SIG-M5 treated with dmso at 0.1 percent for 504 hours (cell line): ENCODE measurements around the gene SF3B5.
A peak's percentile ranks its signal among the peaks of the same experiment; 100 is the strongest.
"Not testable (repeated sequence)": the region's sequence is repeated elsewhere in the genome, so short reads cannot be mapped to it uniquely, and the experiment has no call there.

Source experiments
- DNase-seq: peaks from one replicate; lab custom pipeline; 2025; ENCODE audit not compliant: unreplicated experiment; lab: John Stamatoyannopoulos, UW

SF3B5 gene

DNA sequence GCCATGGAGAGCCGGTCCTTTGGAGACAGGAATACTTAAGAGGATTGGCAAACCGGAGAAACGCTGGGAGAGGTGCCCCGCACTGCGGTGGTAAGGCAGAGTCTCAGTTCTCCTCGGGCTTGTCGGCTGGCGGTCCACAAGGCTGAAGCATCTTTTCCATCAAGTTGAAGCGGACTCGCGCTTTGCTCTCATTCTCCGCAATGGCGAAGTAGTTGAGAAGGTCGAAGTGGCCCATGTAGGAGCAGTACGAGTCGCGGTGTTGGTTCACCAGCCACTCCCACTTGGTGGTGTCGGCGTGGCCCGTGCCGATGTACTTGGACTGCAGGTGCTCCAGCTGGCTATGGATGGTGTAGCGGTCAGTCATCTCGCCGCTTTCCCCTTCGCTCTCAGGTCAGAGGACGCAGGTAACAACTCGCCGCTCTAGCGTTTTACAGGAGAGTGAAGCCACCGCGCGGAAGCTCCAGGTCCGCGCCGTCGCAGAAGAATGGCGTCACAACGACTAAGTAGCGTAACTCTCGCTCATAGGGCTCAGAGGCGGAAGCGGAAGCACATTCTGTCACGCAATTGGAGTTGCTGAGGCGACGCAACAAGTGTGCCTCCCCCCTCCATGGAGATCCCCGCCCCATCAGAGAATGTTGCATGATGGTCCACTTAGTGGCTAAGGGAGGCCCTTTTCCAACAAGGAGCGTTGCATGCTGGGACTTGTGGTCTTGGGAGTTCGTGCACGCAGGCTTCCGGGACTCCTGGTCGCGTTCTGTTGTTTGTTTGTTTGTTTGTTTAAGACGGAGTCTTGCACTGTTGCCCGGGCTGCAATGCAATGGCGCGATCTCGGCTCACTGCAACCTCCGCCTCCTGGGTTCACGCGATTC, at the start of gene SF3B5:
TSS of gene SF3B5 (minus strand) at position 440 of the 869 bp plus-strand sequence. CDS start at position 364, 76 bp downstream.
- DNase-seq: peak; percentile 99

DNA sequence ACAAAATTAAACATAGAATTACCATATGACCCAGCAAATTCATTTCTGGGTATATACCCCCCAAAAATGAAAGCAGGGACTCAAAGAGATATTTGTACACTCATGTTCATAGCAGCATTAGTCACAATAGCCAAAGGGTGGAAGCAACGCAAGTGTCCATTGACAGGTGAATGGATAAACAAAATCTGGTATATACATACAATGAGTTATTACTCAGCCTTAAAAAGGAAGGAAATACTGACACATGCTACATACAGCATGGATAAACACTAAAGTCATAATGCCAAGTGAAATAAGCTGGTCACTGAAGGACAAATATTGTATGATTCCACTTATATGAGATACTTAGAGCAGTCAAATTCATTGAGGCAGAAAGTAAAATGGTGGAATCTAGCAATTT, 49.6 kb upstream of the SF3B5 start:
- no peak for DNase-seq

GRCh38 chr6:144143878-144144277, 48.5 kb upstream of the SF3B5 start:
- DNase-seq: no peak

DNA sequence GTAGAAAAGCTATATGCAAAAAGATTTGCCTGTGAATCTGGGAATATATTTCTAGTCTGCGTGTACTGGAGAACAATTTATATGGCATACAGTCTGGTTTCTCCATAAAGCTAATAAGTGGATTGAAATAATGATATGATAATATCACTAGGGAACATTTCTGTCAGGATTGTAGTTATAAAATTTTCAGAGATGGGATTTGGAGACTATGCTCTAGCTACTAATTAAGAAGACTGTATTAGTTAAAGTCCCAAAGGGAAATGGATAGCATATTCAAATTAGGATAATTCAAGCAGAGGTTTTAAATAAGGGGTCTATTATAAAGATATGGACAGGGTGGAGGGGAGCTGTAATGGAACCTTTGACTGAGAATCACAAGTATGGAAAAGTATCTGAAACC, 47.7 kb upstream of the SF3B5 start:
- no peak for DNase-seq

- no peak for DNase-seq
Measured at GRCh38 chr6:144141470-144141869, 46.1 kb upstream of the SF3B5 start.

- no peak for DNase-seq
Measured at GRCh38 chr6:144140867-144141266, 45.5 kb upstream of the SF3B5 start.

GRCh38 chr6:144139817-144140216, 44.4 kb upstream of the SF3B5 start:
- peak; percentile 33 for DNase-seq

- DNase-seq: no peak
Measured at GRCh38 chr6:144138542-144138941, 43.2 kb upstream of the SF3B5 start.

DNA sequence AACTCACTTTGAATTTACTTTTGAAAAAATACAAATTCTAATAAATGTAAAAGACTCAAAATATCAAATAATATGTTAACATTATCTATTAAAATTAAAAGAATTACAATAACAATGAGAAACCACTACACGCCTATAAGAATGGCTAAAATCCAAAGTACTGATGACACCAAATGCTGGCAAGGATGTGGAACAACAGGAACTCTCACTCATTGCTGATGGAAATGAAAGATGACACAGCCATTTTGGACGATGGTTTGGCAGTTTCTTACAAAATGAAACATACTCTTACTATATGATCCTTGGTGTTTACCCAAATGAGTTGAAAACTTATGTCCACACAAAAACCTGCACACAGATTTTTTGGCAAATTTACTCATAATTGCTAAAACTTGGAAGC, 39.4 kb upstream of the SF3B5 start:
- DNase-seq: no peak

DNA sequence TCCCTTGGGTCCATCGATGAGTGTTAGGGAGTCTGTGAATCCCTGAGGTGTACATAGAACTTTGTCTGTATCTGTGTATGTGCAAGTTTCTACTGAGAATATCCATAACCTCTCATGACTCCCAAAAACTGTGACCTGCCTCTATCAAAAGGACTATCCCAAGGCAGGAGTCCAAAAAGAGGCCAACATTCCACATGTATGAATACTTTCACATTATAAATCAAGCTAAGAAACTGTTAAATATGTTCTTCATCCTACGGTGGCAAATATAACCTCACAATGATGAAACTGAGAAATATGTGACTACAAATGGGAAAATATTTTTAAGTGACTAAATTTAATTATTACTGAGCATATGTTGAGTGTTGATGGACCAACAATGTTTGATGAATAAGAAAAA, 38.8 kb upstream of the SF3B5 start:
- no peak for DNase-seq

GRCh38 chr6:144133225-144133821, 38.0 kb upstream of the SF3B5 start:
- no peak for DNase-seq

- not testable (repeated sequence) for DNase-seq
Measured at GRCh38 chr6:144132167-144132690, 36.9 kb upstream of the SF3B5 start.

DNA sequence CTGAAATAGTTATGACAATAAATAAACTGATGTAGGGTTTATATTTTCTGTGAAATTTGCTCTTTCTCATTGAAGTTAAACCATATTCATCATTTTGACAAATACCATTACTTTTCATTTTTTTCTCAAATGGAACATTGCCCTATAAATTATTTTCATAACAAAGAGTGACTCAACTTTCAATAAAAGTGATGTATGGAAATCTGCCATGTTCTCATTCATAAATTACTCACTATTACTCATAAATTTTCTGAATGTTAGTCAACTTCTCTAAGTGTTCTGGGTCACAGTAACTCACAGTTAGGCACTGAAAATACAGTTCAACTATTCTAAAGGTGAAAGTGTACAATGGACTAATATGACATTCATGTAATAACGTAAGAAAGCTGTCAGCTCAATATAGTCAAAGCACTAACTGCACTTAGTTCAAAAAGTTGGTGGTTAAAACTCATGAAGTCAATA, 35.9 kb upstream of the SF3B5 start:
- DNase-seq: no peak

GRCh38 chr6:144129469-144129868, 34.1 kb upstream of the SF3B5 start:
- no peak for DNase-seq

GRCh38 chr6:144127097-144127496, 31.7 kb upstream of the SF3B5 start:
- no peak for DNase-seq

GRCh38 chr6:144123836-144124235, 28.5 kb upstream of the SF3B5 start:
- DNase-seq: peak; percentile 26

DNA sequence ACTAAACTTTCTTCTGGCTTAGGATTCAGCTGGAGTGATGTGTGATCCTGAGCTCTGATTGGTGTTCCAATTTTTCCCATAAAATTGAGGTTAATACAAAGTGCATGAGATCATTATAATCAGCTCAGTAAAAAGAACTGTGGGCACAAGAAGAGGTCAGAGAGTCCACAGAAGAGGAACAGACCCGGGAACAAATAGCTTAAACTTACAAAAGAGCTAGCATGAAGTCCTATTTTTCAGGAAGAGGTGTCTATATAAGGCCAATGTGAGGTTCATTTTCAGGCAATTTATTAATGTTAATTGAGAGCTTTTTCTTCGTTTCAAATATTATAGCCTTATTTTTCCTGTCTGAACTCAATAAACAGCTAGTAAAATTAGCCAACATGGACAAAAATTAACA, 28.0 kb upstream of the SF3B5 start:
- DNase-seq: no peak

DNA sequence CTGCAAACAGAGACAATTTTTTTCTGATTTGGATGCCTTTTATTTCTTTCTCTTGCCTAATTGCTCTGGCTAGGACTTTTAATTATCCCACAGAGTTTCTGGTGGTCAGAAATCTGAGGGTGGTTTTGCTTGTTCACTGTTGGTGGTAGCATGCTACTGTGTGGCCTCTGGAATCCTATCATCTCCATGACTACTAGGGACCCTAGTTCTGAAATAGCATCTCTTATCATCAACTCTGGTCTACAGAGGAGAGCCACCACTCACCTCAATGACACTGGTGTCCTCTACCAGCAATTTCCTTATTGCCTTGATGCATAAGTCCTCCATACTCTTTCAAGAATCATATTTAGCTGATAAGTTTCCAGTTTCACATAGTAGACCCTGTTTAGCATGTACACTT, 27.5 kb upstream of the SF3B5 start:
- DNase-seq: no peak

DNA sequence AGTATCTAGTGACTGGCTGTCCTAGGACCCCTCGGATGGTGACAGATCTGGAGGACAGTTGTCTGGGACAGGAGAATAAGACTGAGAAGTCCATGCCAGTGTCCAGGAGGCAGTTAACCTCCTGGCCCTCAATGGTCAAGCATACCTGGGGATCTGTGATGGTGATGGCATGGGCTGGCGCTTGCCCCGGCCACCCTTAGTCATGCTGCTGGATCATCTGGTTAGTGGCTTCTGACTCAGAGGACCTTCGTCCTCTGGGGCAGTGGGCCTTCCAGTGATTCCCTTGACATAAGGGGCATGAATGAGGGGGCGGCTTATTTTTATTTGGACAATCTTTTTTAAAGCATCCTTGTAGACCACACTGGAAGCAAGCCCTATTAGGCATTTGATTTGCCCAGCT, 24.0 kb upstream of the SF3B5 start:
- no peak for DNase-seq

- DNase-seq: no peak
Measured at GRCh38 chr6:144115219-144115618, 19.8 kb upstream of the SF3B5 start.

DNA sequence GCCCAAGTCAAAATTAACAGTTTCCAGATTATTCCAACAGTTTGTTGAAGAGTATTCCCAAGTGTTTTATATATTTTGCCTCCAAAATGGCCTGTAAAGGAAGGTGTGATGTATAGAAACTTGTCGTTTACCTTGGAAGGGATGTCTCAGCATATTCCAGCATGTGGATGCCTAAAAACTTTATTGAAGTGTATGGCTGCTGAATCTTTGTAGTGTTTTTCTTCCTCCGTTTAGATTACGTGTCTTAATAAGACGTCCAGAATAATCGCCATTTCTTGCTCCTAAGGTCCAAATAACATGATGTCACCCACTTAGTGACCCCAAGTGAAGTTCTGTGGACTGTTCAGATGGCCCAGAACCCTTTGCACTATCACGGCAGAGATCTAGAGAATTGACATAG, 18.0 kb upstream of the SF3B5 start:
- DNase-seq: no peak

DNA sequence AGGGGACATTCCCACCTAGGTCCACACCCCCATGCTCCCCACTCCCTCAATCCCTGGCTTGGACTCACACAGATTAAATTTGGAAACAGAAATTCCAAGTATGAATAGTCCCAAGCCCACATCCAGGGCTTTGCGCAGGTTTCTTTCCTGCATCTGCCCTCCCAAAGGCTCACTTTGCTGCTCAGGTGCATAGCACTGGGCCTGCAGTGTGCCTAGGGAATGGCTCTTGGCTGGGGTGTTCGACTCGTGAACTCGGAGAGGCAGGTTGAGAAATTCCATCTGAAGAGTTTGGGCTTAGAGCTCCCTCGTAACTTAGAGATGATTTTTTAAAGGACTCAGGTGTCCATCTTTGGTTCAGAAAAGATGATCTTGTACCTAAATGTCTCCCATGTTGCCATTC, 14.8 kb upstream of the SF3B5 start:
- no peak for DNase-seq
